CD14-positive monocyte (primary cell): ENCODE data around the gene KCNK1. TPM values are rescaled to one million over a fixed set of nuclear protein-coding genes. Genes with fewer than 3 reads are reported as not detected.

Experiments
- DNase-seq, 3 donors: peaks; one replicate each; pipeline ENCODE4 v3.0.0-alpha.2; 2011 to 2022
- H2AFZ ChIP-seq: 2 replicates; pipeline ENCODE4 v1.6.0; 2012; ENCODE audit warnings: mild to moderate bottlenecking, low read depth, low read length, inconsistent platforms; ENCODE audit not compliant: insufficient read depth, poor library complexity, severe bottlenecking
- H3K27ac ChIP-seq, 2 donors: 1 replicate in 1 of 2; 2 replicates in 1 of 2; pipeline ENCODE4 v1.5.1; 2012 to 2013; ENCODE audit warnings: low read length in 2 of 2, control low read depth in 1 of 2, inconsistent platforms in 1 of 2, low read depth in 1 of 2, mild to moderate bottlenecking in 1 of 2
- H3K27me3 ChIP-seq, 2 donors: one replicate each; pipeline versions ENCODE4 v1.6.0 to v1.6.1; 2011 to 2013; ENCODE audit warnings: low read length in 2 of 2; ENCODE audit not compliant: control insufficient read depth in 2 of 2, insufficient read depth in 2 of 2
- H3K36me3 ChIP-seq, 2 donors: replicated peaks in 1 of 2; 1 replicate in 1 of 2; 2 replicates in 1 of 2; pipeline versions ENCODE4 v1.5.1 to v1.6.1; 2012 to 2013; ENCODE audit warnings: low read length in 2 of 2, control low read depth in 1 of 2, inconsistent platforms in 1 of 2, mild to moderate bottlenecking in 1 of 2; ENCODE audit not compliant: insufficient read depth in 2 of 2, control insufficient read depth in 1 of 2
- H3K4me1 ChIP-seq, 2 donors: 1 replicate in 1 of 2; 2 replicates in 1 of 2; pipeline versions ENCODE4 v1.5.1 to v1.6.1; 2012 to 2013; ENCODE audit warnings: low read length in 2 of 2, control low read depth in 1 of 2, inconsistent platforms in 1 of 2, mild to moderate bottlenecking in 1 of 2, moderate library complexity in 1 of 2; ENCODE audit not compliant: insufficient read depth in 2 of 2, control insufficient read depth in 1 of 2
- H3K4me2 ChIP-seq: replicated peaks from 2 replicates; pipeline ENCODE3; 2012; ENCODE audit warnings: low read length, moderate library complexity, mild to moderate bottlenecking; ENCODE audit not compliant: poor library complexity, severe bottlenecking; ENCODE audit errors: extremely low read depth
- H3K4me3 ChIP-seq, 3 experiments: fragments of 200-600 bp in 1 of 3; sonication (generic) in 1 of 3; replicated peaks in 1 of 3; 1 replicate in 2 of 3; 2 replicates in 1 of 3; pipeline ENCODE4 v1.5.1; 2011 to 2013; ENCODE audit warnings: low read length in 3 of 3, mild to moderate bottlenecking in 3 of 3, control low read depth in 2 of 3, low read depth in 2 of 3, inconsistent platforms in 1 of 3, moderate library complexity in 1 of 3
- H3K79me2 ChIP-seq: 2 replicates; pipeline ENCODE4 v1.6.0; 2012; ENCODE audit warnings: mild to moderate bottlenecking, control low read depth, inconsistent platforms, low read length, moderate library complexity; ENCODE audit not compliant: insufficient read depth
- H3K9ac ChIP-seq: 2 replicates; pipeline ENCODE4 v1.6.0; 2017; ENCODE audit warnings: low read length, mild to moderate bottlenecking; ENCODE audit not compliant: insufficient read depth, poor library complexity, severe bottlenecking
- H3K9me3 ChIP-seq, 2 donors: replicated peaks in 1 of 2; 1 replicate in 1 of 2; 2 replicates in 1 of 2; pipeline versions ENCODE4 v1.5.1 to v1.6.1; 2012 to 2013; ENCODE audit warnings: low read length in 2 of 2, control low read depth in 1 of 2; ENCODE audit not compliant: control insufficient read depth in 1 of 2, insufficient read depth in 1 of 2
- H4K20me1 ChIP-seq: 2 replicates; pipeline ENCODE4 v1.6.0; 2012; ENCODE audit warnings: mild to moderate bottlenecking, low read length, control low read depth, moderate library complexity; ENCODE audit not compliant: insufficient read depth
- H3K27ac Mint-ChIP-seq, 7 donors: one replicate each; pipeline ENCODE4 v1.8.0; 2020; ENCODE audit warnings: mild to moderate bottlenecking in 7 of 7, mixed read lengths in 7 of 7, moderate library complexity in 6 of 7, inconsistent platforms in 2 of 7
- H3K27me3 Mint-ChIP-seq, 3 donors: one replicate each; pipeline ENCODE4 v1.8.0; 2021 to 2022; ENCODE audit warnings: low read depth in 3 of 3, mild to moderate bottlenecking in 3 of 3, mixed read lengths in 3 of 3, moderate library complexity in 3 of 3, inconsistent platforms in 1 of 3
- H3K36me3 Mint-ChIP-seq, 2 donors: one replicate each; pipeline ENCODE4 v1.8.0; 2020; ENCODE audit warnings: mixed read lengths in 2 of 2, inconsistent platforms in 1 of 2, mild to moderate bottlenecking in 1 of 2
- H3K4me1 Mint-ChIP-seq: one replicate; pipeline ENCODE4 v1.8.0; 2020; ENCODE audit warnings: mild to moderate bottlenecking, mixed read lengths
- H3K4me3 Mint-ChIP-seq, 2 donors: one replicate each; pipeline ENCODE4 v1.8.0; 2020; ENCODE audit warnings: mild to moderate bottlenecking in 2 of 2, mixed read lengths in 2 of 2, moderate library complexity in 1 of 2
- H3K9me3 Mint-ChIP-seq, 7 donors: one replicate each; pipeline ENCODE4 v1.8.0; 2020 to 2022; ENCODE audit warnings: mixed read lengths in 7 of 7, mild to moderate bottlenecking in 6 of 7, moderate library complexity in 6 of 7, inconsistent platforms in 2 of 7
- CTCF ChIP-seq: fragments of 200-600 bp; IDR thresholded peaks from one replicate; pipeline ENCODE4 v1.8.0; 2022; ENCODE audit warnings: antibody characterized with exemption, mild to moderate bottlenecking
- WGBS: methylation state at CpG from one replicate; pipeline ENCODE4 v1.1.5; 2013; ENCODE audit warnings: missing lambda C conversion rate; ENCODE audit not compliant: insufficient coverage; 5-methylcytosine and 5-hydroxymethylcytosine counted together
- intact Hi-C, 2 donors: fragments of 100-400 bp; cut with micrococcal nuclease; formaldehyde crosslinking; loops; one replicate each; pipeline versions ENCODE4 v1.15.0 to v1.15.1; 2023
- polyA plus RNA-seq, 3 donors: library from polyadenylated mRNA; depleted of rRNA in 1 of 3; unstranded in 2 of 3; stranded (reverse) in 1 of 3; fragments of 300-500 nt in 2 of 3; fragments of >200 nt in 1 of 3; fragmentation: Illumina TruSeq in 2 of 3; gene quantifications; 1 replicate in 2 of 3; 2 replicates in 1 of 3; pipeline ENCODE4 v1.2.3, GENCODE V29; 2012 to 2021

The KCNK1 gene
- polyA plus RNA-seq, 3 donors: not detected

- Mint-ChIP-seq H3K27me3 (no peaks in the 10 kb centered on the region), H3K27ac (no peak overlapping the region), H3K4me3 (no peak overlapping the region), H3K9me3 (peaks cover 0 to 7% (median 2%) of the 10 kb centered on the region in 7 donors), H3K4me1 (no peaks in the 10 kb centered on the region), H3K36me3 (no peaks in the 10 kb centered on the region)
- no peak for DNase-seq
- 31% methylated on average over 1 of the region's 4 CpGs for WGBS
- Histone ChIP-seq H3K27ac (no peak overlapping the region), H3K27me3 (no peaks in the 10 kb centered on the region), H3K36me3 (no peaks in the 10 kb centered on the region), H3K9me3 (peaks cover 0 to 3% of the 10 kb centered on the region in 2 donors), H3K9ac (no peak overlapping the region), H2AFZ (no peak overlapping the region), H3K79me2 (no peaks in the 10 kb centered on the region), H3K4me1 (no peaks in the 10 kb centered on the region), H3K4me3 (no peak overlapping the region), H4K20me1 (no peaks in the 10 kb centered on the region), H3K4me2 (no peak overlapping the region)
- no peak for TF ChIP-seq CTCF
- intact Hi-C loops: no loop called here
Observed at GRCh38 chr1:233714631-233715217, 100.8 kb downstream of the KCNK1 start.

GRCh38 chr1:233718057-233718456, 104.2 kb downstream of the KCNK1 start:
- Mint-ChIP-seq H3K4me3 (no peak overlapping the region), H3K27me3 (peaks cover 0 to 3% (median 1%) of the 10 kb centered on the region in 3 donors), H3K36me3 (no peaks in the 10 kb centered on the region), H3K27ac (no peak overlapping the region), H3K9me3 (peaks cover 0 to 9% (median 2%) of the 10 kb centered on the region in 7 donors), H3K4me1 (no peaks in the 10 kb centered on the region)
- Histone ChIP-seq H3K4me2 (no peak overlapping the region), H3K9ac (no peak overlapping the region), H3K36me3 (no peaks in the 10 kb centered on the region), H3K27ac (no peak overlapping the region), H3K9me3 (peaks cover 0 to 3% of the 10 kb centered on the region in 2 donors), H3K4me1 (no peaks in the 10 kb centered on the region), H3K27me3 (no peaks in the 10 kb centered on the region), H4K20me1 (no peaks in the 10 kb centered on the region), H3K4me3 (no peak overlapping the region), H2AFZ (no peak overlapping the region), H3K79me2 (no peaks in the 10 kb centered on the region)
- intact Hi-C loops: no loop called here
- TF ChIP-seq CTCF: no peak
- WGBS: 100% methylated on average over 1 of the region's 3 CpGs
- DNase-seq: no peak
